ENCODE results near the gene ARHGAP11B. TPM values are rescaled to one million over a fixed set of nuclear protein-coding genes. Genes with fewer than 3 reads are reported as not detected.
"Not testable (repeated sequence)": the region's sequence is repeated elsewhere in the genome, so short reads cannot be mapped to it uniquely, and the experiment has no call there.

The ARHGAP11B gene

GRCh38 chr15:30670056-30670455, 44.1 kb downstream of the ARHGAP11B start:
- H3K4me3 Mint-ChIP-seq, result no peak overlapping the region
- DNase-seq, result no peak
- H3K9me3 Mint-ChIP-seq, result no peaks in the 10 kb centered on the region
- intact Hi-C loops (cut with micrococcal nuclease), result no loop called here
- POLR2A ChIA-PET, result no interaction called here
- no peak overlapping the region for H3K27ac Mint-ChIP-seq
- no peaks in the 10 kb centered on the region for H3K27me3 Mint-ChIP-seq
- H3K36me3 Mint-ChIP-seq, result peaks cover 34% of the 10 kb centered on the region
- peaks cover 4% of the 10 kb centered on the region for H3K4me1 Mint-ChIP-seq (ENCODE audit: low read depth)
- CTCF ChIA-PET, result interaction anchor here (2.2 kb wide), 1 partner anchor 459 kb away, joined by 4 read pairs; no protein-coding TSS in a partner anchor

- ChIA-PET CTCF (no interaction called here), POLR2A (no interaction called here)
- Mint-ChIP-seq H3K36me3 (peaks cover 31% of the 10 kb centered on the region), H3K4me3 (no peak overlapping the region), H3K27me3 (no peaks in the 10 kb centered on the region), H3K9me3 (no peaks in the 10 kb centered on the region), H3K27ac (no peak overlapping the region), H3K4me1 (ENCODE audit: low read depth) (peaks cover 4% of the 10 kb centered on the region)
- intact Hi-C loops (cut with micrococcal nuclease), result no loop called here
- no peak for DNase-seq
These were observed 45.4 kb downstream of the ARHGAP11B start for GRCh38 chr15:30671309-30671708.

GRCh38 chr15:30675126-30675525, 49.2 kb downstream of the ARHGAP11B start:
- DNase-seq, result no peak
- no peaks in the 10 kb centered on the region for H3K27me3 Mint-ChIP-seq
- H3K4me3 Mint-ChIP-seq, result no peak overlapping the region
- H3K27ac Mint-ChIP-seq, result no peak overlapping the region
- peaks cover 4% of the 10 kb centered on the region for H3K4me1 Mint-ChIP-seq (ENCODE audit: low read depth)
- ChIA-PET CTCF (no interaction called here), POLR2A (interaction anchor here (0.7 kb wide), 1 partner anchor 811 kb away, joined by 5 read pairs; no protein-coding TSS in a partner anchor)
- no peaks in the 10 kb centered on the region for H3K9me3 Mint-ChIP-seq
- intact Hi-C loops (cut with micrococcal nuclease), result no loop called here
- peaks cover 24% of the 10 kb centered on the region for H3K36me3 Mint-ChIP-seq

- DNase-seq; POLR2A ChIA-PET; H3K4me3 Mint-ChIP-seq; CTCF ChIA-PET; H3K27me3 Mint-ChIP-seq; H3K4me1 Mint-ChIP-seq (ENCODE audit: low read depth); H3K27ac Mint-ChIP-seq; H3K9me3 Mint-ChIP-seq; intact Hi-C loops (cut with micrococcal nuclease): not testable (repeated sequence)
- peaks cover 20% of the 10 kb centered on the region for H3K36me3 Mint-ChIP-seq
These were observed 50.0 kb downstream of the ARHGAP11B start for GRCh38 chr15:30675891-30676290.

GRCh38 chr15:30680997-30681396, 55.1 kb downstream of the ARHGAP11B start:
- intact Hi-C loops (cut with micrococcal nuclease); H3K27me3 Mint-ChIP-seq; H3K4me3 Mint-ChIP-seq; CTCF ChIA-PET; H3K36me3 Mint-ChIP-seq; H3K27ac Mint-ChIP-seq; DNase-seq; POLR2A ChIA-PET; H3K9me3 Mint-ChIP-seq; H3K4me1 Mint-ChIP-seq (ENCODE audit: low read depth): not testable (repeated sequence)

- POLR2A ChIA-PET; DNase-seq; H3K27ac Mint-ChIP-seq; H3K9me3 Mint-ChIP-seq; H3K4me1 Mint-ChIP-seq (ENCODE audit: low read depth); CTCF ChIA-PET; H3K36me3 Mint-ChIP-seq; H3K27me3 Mint-ChIP-seq; intact Hi-C loops (cut with micrococcal nuclease); H3K4me3 Mint-ChIP-seq: not testable (repeated sequence)
These were observed 59.9 kb downstream of the ARHGAP11B start for GRCh38 chr15:30685709-30686285.

GRCh38 chr15:30686651-30687050, 60.7 kb downstream of the ARHGAP11B start:
- CTCF ChIA-PET; H3K4me1 Mint-ChIP-seq (ENCODE audit: low read depth); H3K27ac Mint-ChIP-seq; POLR2A ChIA-PET; H3K36me3 Mint-ChIP-seq; H3K27me3 Mint-ChIP-seq; intact Hi-C loops (cut with micrococcal nuclease); DNase-seq; H3K9me3 Mint-ChIP-seq; H3K4me3 Mint-ChIP-seq: not testable (repeated sequence)

Other genes starting within 250 kb of the ARHGAP11B start
- gene CHRFAM7A, start 232.6 kb upstream of the ARHGAP11B start, total RNA-seq, result under 1 TPM in 1 of 2 experiments, not detected in 1; 0.90 TPM
- gene GOLGA8R, start 211.9 kb upstream of the ARHGAP11B start, total RNA-seq, result under 1 TPM; 0.14 to 0.56 TPM
- gene GOLGA8Q, start 74.1 kb upstream of the ARHGAP11B start, total RNA-seq, result under 1 TPM in 1 of 2 experiments, not detected in 1; 0.33 TPM
- not detected for gene GOLGA8H, start 22.1 kb upstream of the ARHGAP11B start, total RNA-seq